ENCODE results near the gene CSDE1. TPM values are rescaled to one million over a fixed set of nuclear protein-coding genes. Genes with fewer than 3 reads are reported as not detected.
A peak's percentile ranks its signal among the peaks of the same experiment; 100 is the strongest.

Gene CSDE1
- total RNA-seq, 1 donor from 2014 or later: 657 TPM

DNA sequence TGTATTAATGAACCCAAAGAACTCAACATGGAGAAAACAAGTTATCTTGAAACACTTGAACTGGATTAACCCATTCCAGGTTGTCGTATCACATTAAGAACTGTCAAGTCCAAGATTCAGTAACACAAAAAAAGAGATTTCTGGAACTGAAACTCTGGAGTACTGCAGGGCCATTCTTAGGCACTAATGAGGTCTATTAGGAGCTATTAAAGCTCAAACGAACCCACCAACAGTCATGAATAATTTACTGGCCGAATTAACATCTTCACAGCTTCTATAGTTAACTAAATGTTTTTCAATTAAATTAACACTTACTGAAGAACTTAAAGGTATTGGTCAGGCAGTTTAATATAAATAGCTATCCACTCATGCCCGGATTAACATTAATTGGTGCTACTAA lies 4.6 kb downstream of the CSDE1 start:
- peaks cover 3 to 10% (median 7%) of the 10 kb centered on the region in 3 donors for H3K36me3 ChIP-seq (ENCODE audit: control insufficient read depth in 3 of 3, insufficient read depth in 3 of 3, low read length in 3 of 3)
- no peaks in the 10 kb centered on the region for H3K27me3 ChIP-seq (ENCODE audit: control insufficient read depth in 3 of 3, insufficient read depth in 3 of 3, low read length in 3 of 3)
- no peaks in the 10 kb centered on the region for H3K9me3 ChIP-seq (ENCODE audit: control insufficient read depth in 3 of 3, low read length in 3 of 3)
- peak overlapping the region in 1 of 3 donors; percentile 71 for H3K9ac ChIP-seq (ENCODE audit: low read depth in 1 of 3, low read length in 3 of 3)
- H3K4me3 ChIP-seq (ENCODE audit: low read length in 3 of 3): peak overlapping the region; percentile 1 to 37 (median 6)
- peaks cover 47 to 77% (median 63%) of the 10 kb centered on the region in 3 donors for H3K4me1 ChIP-seq (ENCODE audit: control insufficient read depth in 3 of 3, insufficient read depth in 3 of 3, low read length in 3 of 3)
- peak overlapping the region; percentile 100 for H3K27ac ChIP-seq (ENCODE audit: low read depth, low read length)

DNA sequence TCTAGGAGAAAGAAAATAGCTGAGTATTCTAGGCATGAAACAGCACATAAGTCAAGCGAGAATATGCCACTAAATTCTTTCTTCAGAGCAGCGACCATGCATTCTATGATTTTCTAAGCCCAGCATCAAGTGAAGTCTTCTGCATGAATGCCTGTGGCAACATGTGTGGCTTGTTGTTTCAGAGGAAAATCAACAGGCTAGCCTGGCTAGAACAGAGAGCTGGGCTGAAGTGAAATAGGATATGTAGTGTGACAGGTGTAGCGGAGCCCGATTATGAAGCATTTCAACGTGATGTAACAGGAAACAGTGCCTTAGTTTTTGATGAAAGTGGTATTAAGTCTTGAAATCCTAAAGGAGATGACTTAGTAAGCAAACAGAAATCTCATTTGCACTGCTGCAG lies 7.0 kb downstream of the CSDE1 start:
- H3K27me3 ChIP-seq (ENCODE audit: control insufficient read depth in 3 of 3, insufficient read depth in 3 of 3, low read length in 3 of 3): no peaks in the 10 kb centered on the region
- peaks cover 55 to 76% (median 72%) of the 10 kb centered on the region in 3 donors for H3K4me1 ChIP-seq (ENCODE audit: control insufficient read depth in 3 of 3, insufficient read depth in 3 of 3, low read length in 3 of 3)
- peak overlapping the region; percentile 100 for H3K27ac ChIP-seq (ENCODE audit: low read depth, low read length)
- no peaks in the 10 kb centered on the region for H3K9me3 ChIP-seq (ENCODE audit: control insufficient read depth in 3 of 3, low read length in 3 of 3)
- H3K4me3 ChIP-seq (ENCODE audit: low read length in 3 of 3): peak overlapping the region in 1 of 3 donors; percentile 38
- peak overlapping the region in 2 of 3 donors; percentile 4 to 35 for H3K9ac ChIP-seq (ENCODE audit: low read depth in 1 of 3, low read length in 3 of 3)
- H3K36me3 ChIP-seq (ENCODE audit: control insufficient read depth in 3 of 3, insufficient read depth in 3 of 3, low read length in 3 of 3): peaks cover 0 to 13% (median 13%) of the 10 kb centered on the region in 3 donors

DNA sequence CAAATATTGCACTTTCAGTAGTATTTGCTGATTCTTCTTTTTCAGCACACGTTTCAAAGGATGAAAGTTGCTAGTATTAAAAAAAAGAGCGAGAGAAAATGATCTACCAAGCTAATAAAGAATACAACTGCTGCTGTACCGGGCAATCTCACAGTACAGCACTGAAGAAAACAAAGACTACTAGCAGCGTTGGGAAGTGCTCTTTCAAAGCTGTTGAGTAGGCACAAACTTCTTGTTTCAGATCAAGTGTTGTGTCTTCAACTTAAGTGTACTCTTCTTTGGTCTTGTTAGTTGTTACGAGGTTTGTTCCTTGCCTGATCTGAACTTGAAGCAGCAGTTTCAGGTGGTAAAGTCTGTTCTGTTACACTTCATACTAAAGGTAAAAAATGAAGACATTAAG lies 7.9 kb downstream of the CSDE1 start:
- Histone ChIP-seq H3K27ac (ENCODE audit: low read depth, low read length) (peak overlapping the region; percentile 100), H3K9me3 (ENCODE audit: control insufficient read depth in 3 of 3, low read length in 3 of 3) (no peaks in the 10 kb centered on the region), H3K27me3 (ENCODE audit: control insufficient read depth in 3 of 3, insufficient read depth in 3 of 3, low read length in 3 of 3) (no peaks in the 10 kb centered on the region), H3K36me3 (ENCODE audit: control insufficient read depth in 3 of 3, insufficient read depth in 3 of 3, low read length in 3 of 3) (peaks cover 0 to 16% (median 13%) of the 10 kb centered on the region in 3 donors), H3K9ac (ENCODE audit: low read depth in 1 of 3, low read length in 3 of 3) (peak overlapping the region; percentile 2 to 62 (median 35)), H3K4me1 (ENCODE audit: control insufficient read depth in 3 of 3, insufficient read depth in 3 of 3, low read length in 3 of 3) (peaks cover 59 to 77% (median 71%) of the 10 kb centered on the region in 3 donors), H3K4me3 (ENCODE audit: low read length in 3 of 3) (peak overlapping the region; percentile 6 to 46 (median 25))

DNA sequence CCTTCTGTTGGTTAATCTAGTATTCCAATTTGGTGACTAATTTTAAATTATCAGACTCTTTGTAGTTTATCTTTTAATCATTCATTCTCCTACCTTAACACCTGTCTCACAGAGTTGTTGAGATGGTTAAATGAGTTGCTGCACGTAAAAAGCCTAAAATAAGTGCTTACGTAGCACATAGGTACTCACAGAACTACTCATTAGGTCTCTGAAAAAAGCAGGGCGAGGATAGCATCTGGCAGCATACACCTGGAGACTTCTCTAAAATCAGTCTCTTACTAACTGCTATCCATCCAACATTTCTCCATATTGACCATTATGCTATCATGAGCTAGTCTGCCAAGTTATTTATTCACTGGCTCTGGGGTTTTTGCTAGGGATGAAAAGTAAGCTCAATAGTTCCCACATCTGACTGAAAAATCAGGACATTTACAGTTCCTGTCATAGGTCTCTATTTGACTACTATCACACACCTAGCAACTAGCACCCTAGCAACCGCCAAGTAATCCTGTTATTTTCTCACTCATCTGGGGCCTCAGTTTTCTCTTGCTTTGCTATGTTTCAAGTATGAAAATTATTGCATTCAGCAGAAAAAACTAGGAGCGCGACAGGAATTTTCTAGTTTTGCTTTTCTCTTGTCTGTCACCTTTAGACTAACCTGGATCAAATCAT lies 11.2 kb downstream of the CSDE1 start:
- H3K36me3 ChIP-seq (ENCODE audit: control insufficient read depth in 3 of 3, insufficient read depth in 3 of 3, low read length in 3 of 3): peaks cover 0 to 21% (median 16%) of the 10 kb centered on the region in 3 donors
- no peak overlapping the region for H3K9ac ChIP-seq (ENCODE audit: low read depth in 1 of 3, low read length in 3 of 3)
- no peaks in the 10 kb centered on the region for H3K9me3 ChIP-seq (ENCODE audit: control insufficient read depth in 3 of 3, low read length in 3 of 3)
- no peaks in the 10 kb centered on the region for H3K27me3 ChIP-seq (ENCODE audit: control insufficient read depth in 3 of 3, insufficient read depth in 3 of 3, low read length in 3 of 3)
- peak overlapping the region; percentile 48 for H3K27ac ChIP-seq (ENCODE audit: low read depth, low read length)
- peaks cover 48 to 68% (median 61%) of the 10 kb centered on the region in 3 donors for H3K4me1 ChIP-seq (ENCODE audit: control insufficient read depth in 3 of 3, insufficient read depth in 3 of 3, low read length in 3 of 3)
- H3K4me3 ChIP-seq (ENCODE audit: low read length in 3 of 3): no peak overlapping the region

DNA sequence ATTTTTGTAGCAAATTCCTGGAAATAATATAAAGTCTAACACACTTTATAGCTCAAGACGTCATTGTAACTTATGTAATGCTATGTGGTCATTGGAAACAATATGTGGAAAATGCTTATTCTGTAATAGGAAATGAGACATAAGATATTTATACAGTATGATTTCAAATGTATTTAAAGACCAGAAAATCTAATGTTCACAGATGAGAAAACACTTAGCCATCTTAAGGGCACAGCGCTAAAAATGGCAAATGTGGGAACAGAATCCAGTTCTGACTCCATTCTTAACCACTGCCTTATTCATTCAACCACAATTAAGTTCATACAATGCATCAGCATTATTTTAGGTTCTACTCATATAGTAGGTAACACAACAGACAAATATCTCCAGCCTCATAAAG lies 12.5 kb downstream of the CSDE1 start:
- Histone ChIP-seq H3K27me3 (ENCODE audit: control insufficient read depth in 3 of 3, insufficient read depth in 3 of 3, low read length in 3 of 3) (no peaks in the 10 kb centered on the region), H3K27ac (ENCODE audit: low read depth, low read length) (peak overlapping the region; percentile 48), H3K9ac (ENCODE audit: low read depth in 1 of 3, low read length in 3 of 3) (peak overlapping the region in 1 of 3 donors; percentile 16), H3K36me3 (ENCODE audit: control insufficient read depth in 3 of 3, insufficient read depth in 3 of 3, low read length in 3 of 3) (peaks cover 4 to 27% (median 16%) of the 10 kb centered on the region in 3 donors), H3K9me3 (ENCODE audit: control insufficient read depth in 3 of 3, low read length in 3 of 3) (no peaks in the 10 kb centered on the region), H3K4me3 (ENCODE audit: low read length in 3 of 3) (no peak overlapping the region), H3K4me1 (ENCODE audit: control insufficient read depth in 3 of 3, insufficient read depth in 3 of 3, low read length in 3 of 3) (peaks cover 44 to 60% (median 50%) of the 10 kb centered on the region in 3 donors)

DNA sequence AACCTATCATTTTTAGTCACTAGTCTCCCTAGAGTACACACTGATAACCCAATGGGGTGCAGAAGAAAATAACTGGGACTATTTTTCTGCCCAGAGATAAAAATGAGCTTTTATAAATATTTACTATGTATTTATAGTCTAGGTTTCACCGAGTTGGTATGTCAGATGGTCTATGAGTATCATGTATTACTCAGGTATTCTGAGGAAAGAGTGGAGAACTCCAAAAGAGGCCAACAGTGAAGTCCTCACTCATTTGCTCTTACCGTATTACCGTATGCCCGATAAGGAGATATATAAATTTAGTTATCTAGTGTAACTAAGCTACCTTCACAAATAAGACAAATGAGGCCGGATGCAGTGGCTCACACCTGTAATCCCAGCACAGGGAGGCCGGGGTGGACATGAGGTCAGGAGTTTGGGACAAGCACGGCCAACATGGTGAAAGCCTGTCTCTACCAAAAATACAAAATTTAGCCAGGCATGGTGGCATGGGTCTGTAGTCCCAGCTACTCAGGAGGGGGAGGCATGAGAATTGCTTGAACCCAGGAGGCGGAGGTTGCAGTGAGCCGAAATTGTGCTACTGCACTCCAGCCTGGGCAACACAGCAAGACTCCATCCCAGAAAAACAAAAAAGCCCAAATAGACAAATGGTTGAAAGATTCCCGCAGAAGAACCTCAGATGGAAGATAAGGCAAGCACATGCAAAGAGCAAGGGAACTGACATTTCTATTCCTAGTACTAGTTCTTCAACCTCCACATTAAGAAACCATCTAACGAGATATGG lies 15.6 kb downstream of the CSDE1 start:
- Histone ChIP-seq H3K9ac (ENCODE audit: low read depth in 1 of 3, low read length in 3 of 3) (no peak overlapping the region), H3K27me3 (ENCODE audit: control insufficient read depth in 3 of 3, insufficient read depth in 3 of 3, low read length in 3 of 3) (no peaks in the 10 kb centered on the region), H3K9me3 (ENCODE audit: control insufficient read depth in 3 of 3, low read length in 3 of 3) (no peaks in the 10 kb centered on the region), H3K36me3 (ENCODE audit: control insufficient read depth in 3 of 3, insufficient read depth in 3 of 3, low read length in 3 of 3) (peaks cover 15 to 37% (median 23%) of the 10 kb centered on the region in 3 donors), H3K27ac (ENCODE audit: low read depth, low read length) (peak overlapping the region; percentile 43), H3K4me1 (ENCODE audit: control insufficient read depth in 3 of 3, insufficient read depth in 3 of 3, low read length in 3 of 3) (peaks cover 26 to 38% (median 30%) of the 10 kb centered on the region in 3 donors), H3K4me3 (ENCODE audit: low read length in 3 of 3) (no peak overlapping the region)

DNA sequence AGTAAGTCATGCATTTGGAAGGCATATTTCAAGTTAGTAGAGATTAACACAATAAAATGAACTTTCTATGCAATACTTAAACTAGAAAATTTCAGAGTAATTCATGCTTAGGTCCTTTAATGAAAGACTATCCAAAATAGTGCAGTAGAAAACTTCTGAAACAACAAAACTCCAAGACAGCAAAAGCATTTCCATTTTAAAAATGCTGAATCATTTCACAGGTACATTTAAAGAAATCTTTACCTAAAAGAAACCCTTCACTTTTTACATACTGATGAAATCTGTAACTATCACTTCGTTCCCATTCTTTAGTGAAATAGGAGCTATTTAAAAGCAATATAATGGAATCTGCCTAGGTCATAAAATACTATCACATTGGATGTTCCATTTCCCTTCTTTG lies 17.5 kb downstream of the CSDE1 start:
- peaks cover 15 to 51% (median 33%) of the 10 kb centered on the region in 3 donors for H3K36me3 ChIP-seq (ENCODE audit: control insufficient read depth in 3 of 3, insufficient read depth in 3 of 3, low read length in 3 of 3)
- no peak overlapping the region for H3K9ac ChIP-seq (ENCODE audit: low read depth in 1 of 3, low read length in 3 of 3)
- peaks cover 22 to 34% (median 24%) of the 10 kb centered on the region in 3 donors for H3K4me1 ChIP-seq (ENCODE audit: control insufficient read depth in 3 of 3, insufficient read depth in 3 of 3, low read length in 3 of 3)
- peak overlapping the region; percentile 43 for H3K27ac ChIP-seq (ENCODE audit: low read depth, low read length)
- no peaks in the 10 kb centered on the region for H3K9me3 ChIP-seq (ENCODE audit: control insufficient read depth in 3 of 3, low read length in 3 of 3)
- H3K27me3 ChIP-seq (ENCODE audit: control insufficient read depth in 3 of 3, insufficient read depth in 3 of 3, low read length in 3 of 3): no peaks in the 10 kb centered on the region
- no peak overlapping the region for H3K4me3 ChIP-seq (ENCODE audit: low read length in 3 of 3)

DNA sequence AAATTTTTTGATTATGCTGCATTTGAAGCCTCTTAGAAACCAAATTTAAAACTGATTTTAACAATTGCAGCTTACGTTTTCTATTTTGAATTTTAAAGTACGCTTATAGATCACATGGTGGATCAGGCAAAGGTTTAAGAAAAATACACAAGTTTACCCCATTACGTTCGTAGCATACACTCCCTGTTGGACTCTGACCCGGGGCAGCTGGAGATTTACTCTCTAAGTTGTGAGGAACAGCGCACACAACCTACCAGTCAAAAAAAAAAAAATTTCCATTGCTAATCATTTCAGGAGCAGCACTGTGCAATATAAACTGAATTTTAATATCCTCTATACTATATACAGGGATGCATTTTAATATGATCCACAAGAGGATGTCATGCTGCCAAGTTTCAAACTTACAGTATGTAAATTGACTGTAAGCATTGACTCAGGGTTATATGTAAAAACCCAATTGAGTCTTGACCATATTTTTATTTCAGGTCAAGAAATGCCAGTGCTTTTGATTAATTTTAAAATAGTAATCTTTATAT lies 20.4 kb downstream of the CSDE1 start:
- Histone ChIP-seq H3K9ac (ENCODE audit: low read depth in 1 of 3, low read length in 3 of 3) (no peak overlapping the region), H3K36me3 (ENCODE audit: control insufficient read depth in 3 of 3, insufficient read depth in 3 of 3, low read length in 3 of 3) (peaks cover 26 to 74% (median 59%) of the 10 kb centered on the region in 3 donors), H3K4me1 (ENCODE audit: control insufficient read depth in 3 of 3, insufficient read depth in 3 of 3, low read length in 3 of 3) (peaks cover 13 to 25% (median 24%) of the 10 kb centered on the region in 3 donors), H3K4me3 (ENCODE audit: low read length in 3 of 3) (no peak overlapping the region), H3K9me3 (ENCODE audit: control insufficient read depth in 3 of 3, low read length in 3 of 3) (no peaks in the 10 kb centered on the region), H3K27ac (ENCODE audit: low read depth, low read length) (no peak overlapping the region), H3K27me3 (ENCODE audit: control insufficient read depth in 3 of 3, insufficient read depth in 3 of 3, low read length in 3 of 3) (no peaks in the 10 kb centered on the region)

DNA sequence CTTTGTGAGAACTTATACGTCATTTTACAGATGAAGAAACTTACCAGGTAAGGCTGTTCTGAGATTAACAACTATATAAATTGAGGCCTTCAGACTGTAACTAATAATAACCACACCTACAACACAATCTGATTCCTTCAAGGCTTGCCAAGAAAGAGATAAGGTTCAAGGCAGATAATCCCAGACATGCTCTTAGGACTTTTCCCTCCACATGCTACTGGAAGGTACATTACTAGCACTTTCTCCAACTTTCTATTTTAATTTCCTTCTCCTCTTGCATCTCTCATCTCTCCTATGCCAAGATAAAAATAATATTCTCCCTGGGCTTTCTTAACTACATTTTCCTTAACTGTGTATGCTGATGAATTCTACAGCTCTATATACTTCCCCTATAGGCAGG lies 22.3 kb downstream of the CSDE1 start:
- no peaks in the 10 kb centered on the region for H3K9me3 ChIP-seq (ENCODE audit: control insufficient read depth in 3 of 3, low read length in 3 of 3)
- H3K36me3 ChIP-seq (ENCODE audit: control insufficient read depth in 3 of 3, insufficient read depth in 3 of 3, low read length in 3 of 3): peaks cover 33 to 76% (median 71%) of the 10 kb centered on the region in 3 donors
- peak overlapping the region in 1 of 3 donors; percentile 23 for H3K9ac ChIP-seq (ENCODE audit: low read depth in 1 of 3, low read length in 3 of 3)
- H3K27me3 ChIP-seq (ENCODE audit: control insufficient read depth in 3 of 3, insufficient read depth in 3 of 3, low read length in 3 of 3): no peaks in the 10 kb centered on the region
- peaks cover 14 to 33% (median 18%) of the 10 kb centered on the region in 3 donors for H3K4me1 ChIP-seq (ENCODE audit: control insufficient read depth in 3 of 3, insufficient read depth in 3 of 3, low read length in 3 of 3)
- no peak overlapping the region for H3K4me3 ChIP-seq (ENCODE audit: low read length in 3 of 3)
- peak overlapping the region; percentile 29 for H3K27ac ChIP-seq (ENCODE audit: low read depth, low read length)

All from skeletal muscle tissue (tissue), 4 donors.